GM18526 (cell line): ENCODE data around the gene GNB1L.

Source experiments
- POLR2A ChIP-seq: IDR thresholded peaks from 3 replicates; pipeline ENCODE4 v1.6.1; 2011; ENCODE audit not compliant: insufficient read length; ENCODE audit errors: extremely low read depth

The GNB1L gene

DNA sequence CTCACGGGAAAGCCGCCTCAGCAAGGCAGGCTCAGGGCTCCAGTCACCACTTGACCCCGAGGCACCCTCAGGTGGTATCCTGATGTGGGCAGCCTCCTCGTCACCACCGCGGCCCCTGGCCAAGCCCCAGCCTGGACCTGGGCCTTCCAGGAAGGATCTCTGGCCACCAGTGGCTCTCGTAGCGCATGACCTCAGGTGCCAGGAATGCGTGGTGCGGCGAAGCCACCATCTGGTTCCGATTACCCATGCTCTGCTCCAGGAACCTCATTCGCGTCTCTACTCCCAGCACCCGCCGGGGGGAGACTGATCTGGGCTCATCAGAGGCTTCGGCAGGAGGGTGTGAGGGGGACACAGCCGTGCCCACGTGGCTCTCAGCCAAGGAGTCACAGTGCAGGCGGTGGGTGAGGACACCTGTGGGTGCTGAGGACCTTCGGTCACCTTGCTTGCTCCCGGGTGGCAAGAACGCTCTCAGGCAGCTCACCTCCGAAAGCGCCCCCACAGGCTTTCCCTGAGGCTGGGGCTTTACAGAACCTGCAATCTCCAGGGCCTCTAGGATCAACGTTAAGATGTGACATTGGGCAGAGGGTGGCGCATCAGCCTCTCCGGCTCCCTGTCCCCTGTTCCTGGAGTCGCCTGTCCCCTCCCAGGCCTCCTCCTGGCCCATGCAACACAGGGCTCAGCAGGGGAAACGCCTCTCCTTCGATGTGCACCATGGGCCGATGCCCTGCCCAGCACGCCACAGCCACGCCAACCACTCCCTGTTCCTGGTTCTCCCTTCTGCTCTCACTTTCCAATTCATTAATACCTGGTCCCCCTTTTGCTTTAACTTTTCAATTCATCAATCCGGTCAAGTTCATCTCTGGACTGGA is 55.1 kb downstream of the GNB1L start:
- TF ChIP-seq POLR2A, result no peak

- TF ChIP-seq POLR2A, result no peak
Measured at GRCh38 chr22:19798891-19799293, 55.8 kb downstream of the GNB1L start.

DNA sequence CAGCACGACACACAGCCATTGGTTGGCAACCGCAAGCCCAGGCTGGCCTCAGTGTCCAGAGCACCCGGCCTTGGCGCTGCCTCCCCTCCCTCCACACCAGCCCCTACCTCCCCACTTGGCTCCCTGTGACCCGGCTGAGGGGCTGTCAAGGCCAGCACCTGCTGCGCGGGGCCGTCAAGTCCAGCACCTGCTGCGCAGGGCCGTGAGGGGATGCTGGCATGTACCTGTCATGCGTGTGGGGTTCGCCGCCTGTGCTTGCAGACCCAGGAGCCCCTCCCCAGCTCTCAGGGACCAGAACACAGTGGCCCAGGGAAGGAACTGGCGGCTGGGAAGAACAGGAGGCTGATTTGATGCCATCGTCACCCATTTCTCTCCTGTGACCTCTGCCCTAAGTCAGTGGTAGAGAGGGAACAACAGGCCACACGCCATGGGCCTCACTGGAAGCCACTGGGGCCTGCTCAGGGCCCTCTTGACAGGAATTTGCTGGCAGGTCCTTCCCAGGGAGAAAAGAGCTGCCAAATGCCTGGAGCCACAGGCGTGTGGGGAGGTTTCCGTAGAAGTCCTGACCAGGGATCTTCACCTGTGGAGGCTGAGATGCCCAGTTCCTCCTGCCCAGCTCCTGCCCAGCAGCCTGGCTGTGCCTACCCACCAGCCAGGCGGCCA is 56.5 kb downstream of the GNB1L start:
- TF ChIP-seq POLR2A, result no peak

DNA sequence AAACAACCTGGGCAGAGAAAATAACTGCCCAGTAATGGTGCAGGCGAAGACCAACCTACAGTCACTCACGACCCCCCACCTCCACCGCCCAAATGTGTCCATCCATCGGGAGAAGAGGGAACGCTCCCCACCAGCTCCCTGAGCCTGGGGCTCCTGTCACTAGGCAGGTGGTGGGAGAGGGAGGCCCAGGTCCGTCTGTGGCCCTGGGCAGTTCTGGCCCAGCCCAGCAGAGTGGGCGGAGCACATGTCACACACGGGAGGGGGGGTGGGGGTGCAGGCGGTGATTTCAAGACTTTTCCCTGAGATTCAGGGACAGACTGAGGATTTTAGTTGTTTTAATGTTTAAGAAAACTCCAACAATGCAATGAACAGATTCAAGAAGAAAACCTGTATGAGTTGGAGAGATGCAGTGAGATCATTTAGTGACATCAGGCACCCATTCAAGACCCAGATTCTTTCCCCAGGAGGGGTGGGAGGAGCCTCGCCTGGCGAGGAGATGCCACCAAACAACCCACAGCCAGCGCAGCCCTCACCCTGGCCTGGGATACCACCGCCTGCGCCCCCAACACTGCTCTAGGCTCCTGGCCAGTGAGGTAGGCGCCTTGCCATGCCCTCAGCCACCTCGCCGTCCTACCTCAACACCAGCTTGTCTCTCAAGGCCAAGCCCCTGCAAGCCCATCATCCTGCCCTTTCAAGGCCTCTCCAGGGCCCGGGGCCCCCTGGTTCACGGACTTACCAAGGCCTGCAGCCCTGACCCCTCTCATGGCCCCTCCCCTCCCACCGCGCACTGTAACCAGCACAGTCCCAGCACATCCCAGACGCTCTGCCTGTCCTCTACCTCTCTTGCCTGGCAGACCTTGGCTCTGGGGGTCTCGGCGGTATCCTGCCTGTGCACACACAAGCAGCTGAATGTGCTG is 57.3 kb downstream of the GNB1L start:
- no peak for TF ChIP-seq POLR2A

DNA sequence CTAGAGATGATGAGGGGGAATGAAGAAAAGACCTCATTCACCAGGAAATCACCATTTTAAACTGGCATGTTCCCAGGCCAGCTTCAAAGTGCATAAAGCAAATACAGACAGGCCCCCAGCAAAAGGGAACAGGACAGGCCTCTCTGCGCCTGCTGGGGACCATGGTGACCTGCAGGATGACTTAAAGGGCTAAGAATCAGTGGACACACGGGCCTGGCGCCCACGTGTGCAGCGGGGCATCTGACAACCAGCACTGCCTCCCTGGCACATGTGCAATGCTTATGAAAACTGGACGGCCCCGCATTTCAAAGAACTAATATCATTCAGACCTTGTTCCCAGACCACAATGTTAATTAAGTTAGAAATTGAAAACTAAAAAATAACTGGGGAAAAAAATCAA is 58.5 kb downstream of the GNB1L start:
- no peak for TF ChIP-seq POLR2A

- TF ChIP-seq POLR2A, result no peak
Measured at GRCh38 chr22:19795617-19796008, 59.1 kb downstream of the GNB1L start.

- TF ChIP-seq POLR2A, result no peak
Measured at GRCh38 chr22:19793661-19794310, 60.9 kb downstream of the GNB1L start.

DNA sequence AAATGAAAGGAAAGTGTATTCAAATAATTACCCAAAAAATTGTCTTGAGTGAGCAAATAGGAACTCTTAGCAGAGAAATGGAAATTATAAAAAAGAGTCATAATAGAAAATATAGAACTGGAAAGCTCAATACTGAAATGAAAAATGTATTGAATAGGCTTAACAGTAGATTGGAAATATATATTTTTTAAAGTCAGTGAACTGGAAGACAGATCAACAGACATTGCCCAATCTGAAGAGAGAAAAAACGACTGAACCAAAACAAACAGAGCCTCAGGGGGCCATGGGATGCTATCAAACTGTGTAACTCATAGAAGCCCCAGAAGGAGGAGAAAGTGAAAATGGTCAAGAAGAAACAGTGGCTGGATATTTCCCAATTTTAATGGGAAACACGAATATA is 61.5 kb downstream of the GNB1L start:
- no peak for TF ChIP-seq POLR2A

- no peak for TF ChIP-seq POLR2A
Measured at GRCh38 chr22:19791894-19792293, 62.8 kb downstream of the GNB1L start.

GRCh38 chr22:19791243-19791642 is 63.4 kb downstream of the GNB1L start:
- TF ChIP-seq POLR2A, result no peak

DNA sequence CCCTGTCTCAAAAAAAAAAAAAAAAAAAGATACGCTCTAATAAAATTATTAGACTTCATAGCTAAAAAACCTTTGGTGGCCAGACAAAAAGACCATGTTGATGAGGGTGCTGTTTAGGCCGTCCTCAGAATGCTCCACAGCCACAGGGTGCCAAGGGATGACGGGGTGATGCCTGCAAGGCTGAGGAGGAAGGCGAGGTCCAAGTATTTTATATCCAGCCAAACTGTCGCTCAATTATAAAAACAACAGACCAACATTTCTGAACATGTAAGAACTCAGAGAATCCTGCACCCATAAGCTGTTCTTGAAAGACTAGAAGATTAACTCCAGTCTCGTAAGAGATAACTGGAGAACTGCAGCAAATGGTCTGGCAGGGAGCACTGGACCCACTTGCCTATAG is 64.8 kb downstream of the GNB1L start:
- TF ChIP-seq POLR2A, result no peak

DNA sequence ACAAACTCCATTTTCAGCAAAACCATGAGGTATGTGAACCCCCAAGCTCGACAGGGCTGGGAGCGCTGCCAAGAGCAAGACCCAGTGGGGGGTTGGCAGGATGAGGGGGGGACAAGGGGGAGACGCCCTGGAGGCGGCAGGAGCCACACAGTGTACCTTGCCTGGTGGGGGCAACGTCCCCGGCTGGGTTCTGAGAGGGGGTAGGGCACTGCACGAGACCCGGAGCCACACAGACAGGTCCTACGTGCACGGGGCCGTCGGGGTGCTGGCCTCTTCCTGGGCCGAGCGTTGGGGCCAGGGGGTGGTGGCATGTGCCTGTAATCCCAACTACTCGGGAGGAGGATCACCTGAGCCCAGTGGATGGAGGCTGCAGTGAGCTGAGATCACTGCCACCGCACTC is 65.3 kb downstream of the GNB1L start:
- TF ChIP-seq POLR2A, result no peak

- TF ChIP-seq POLR2A, result no peak
Measured at GRCh38 chr22:19788661-19789225, 65.9 kb downstream of the GNB1L start.

GRCh38 chr22:19787849-19788141 is 66.9 kb downstream of the GNB1L start:
- TF ChIP-seq POLR2A, result no peak
